Stimulated activated CD8-positive, alpha-beta memory T cell treated with anti-CD3 and anti-CD28 coated beads, Interleukin-15, amount 100 ng/mL, for 24 hours (primary cell): Measurements from ENCODE around the gene LHPP.

Experiments used
- DNase-seq: peaks from one replicate; pipeline ENCODE4 v3.0.0-alpha.2; 2020; ENCODE audit warnings: low read depth

The LHPP gene

DNA sequence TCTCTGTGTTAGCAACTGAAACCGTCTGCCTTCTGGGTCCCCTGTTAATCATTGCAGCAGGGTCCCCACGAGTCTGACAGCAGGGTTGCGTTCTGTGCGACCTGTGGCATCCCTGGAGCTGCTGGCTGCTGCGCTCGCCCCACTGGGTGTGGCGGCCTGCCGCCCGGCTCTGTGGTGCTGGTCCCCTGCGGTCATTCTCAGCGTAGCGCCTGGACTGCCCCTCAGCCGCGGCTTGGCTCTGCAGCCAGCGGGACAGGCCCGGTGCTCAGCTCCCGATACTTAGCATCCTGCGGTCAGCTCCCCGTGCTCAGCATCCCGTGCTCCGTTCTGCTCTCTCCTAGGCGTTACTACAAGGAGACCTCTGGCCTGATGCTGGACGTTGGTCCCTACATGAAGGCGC is 35.0 kb downstream of the LHPP start:
- no peak for DNase-seq

DNA sequence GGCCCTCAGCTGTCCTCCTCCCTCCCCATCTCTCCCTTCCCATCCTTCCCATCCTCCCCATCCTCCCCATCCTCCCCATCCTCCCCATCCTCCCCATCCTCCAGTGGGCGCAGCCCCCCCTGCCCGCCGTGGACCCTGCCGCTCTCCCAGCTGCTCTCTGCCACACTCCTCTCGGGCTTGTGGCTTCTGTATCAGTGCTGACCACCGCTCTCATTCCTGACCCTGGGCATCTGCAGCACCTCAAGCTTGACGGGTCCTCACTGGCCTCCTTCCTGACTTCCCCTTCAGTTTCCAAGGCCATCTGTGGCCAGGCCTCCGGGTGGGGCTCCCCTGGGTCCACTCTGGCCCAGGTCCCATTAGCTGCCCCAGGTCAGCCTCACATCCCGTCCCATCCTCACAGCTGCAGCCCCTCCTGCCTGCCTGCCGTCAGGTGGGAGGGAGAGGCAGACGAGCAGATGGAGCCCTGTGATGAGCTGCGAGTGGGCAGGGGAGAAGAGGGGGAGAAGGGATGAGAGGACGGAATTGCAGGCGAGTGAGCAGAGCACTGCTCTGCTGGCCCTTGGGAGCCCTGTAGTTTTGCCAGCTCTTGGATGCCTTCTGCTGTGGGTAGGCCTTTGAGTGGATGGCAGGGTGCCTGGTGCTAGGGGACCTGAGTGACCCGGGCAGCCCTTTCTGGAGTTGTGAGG is 35.7 kb downstream of the LHPP start:
- no peak for DNase-seq

DNA sequence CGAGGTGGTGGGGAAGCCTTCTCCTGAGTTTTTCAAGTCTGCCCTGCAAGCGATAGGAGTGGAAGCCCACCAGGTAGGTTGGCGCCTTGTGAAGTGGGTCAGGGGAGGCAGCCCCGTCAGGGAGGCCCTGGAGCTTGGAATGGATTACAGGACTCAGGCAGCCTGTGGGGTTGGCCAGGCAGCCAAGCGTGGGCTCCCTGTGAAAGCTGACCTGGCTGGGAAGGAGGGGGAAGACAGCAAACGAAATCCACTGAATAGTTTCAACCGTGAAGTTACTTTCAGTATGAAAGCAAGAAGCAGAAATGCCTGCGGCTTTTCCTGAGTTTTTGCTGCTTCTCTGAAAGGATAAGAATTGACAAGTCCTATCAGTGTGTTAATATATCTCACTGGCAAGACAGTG is 36.4 kb downstream of the LHPP start:
- no peak for DNase-seq

DNA sequence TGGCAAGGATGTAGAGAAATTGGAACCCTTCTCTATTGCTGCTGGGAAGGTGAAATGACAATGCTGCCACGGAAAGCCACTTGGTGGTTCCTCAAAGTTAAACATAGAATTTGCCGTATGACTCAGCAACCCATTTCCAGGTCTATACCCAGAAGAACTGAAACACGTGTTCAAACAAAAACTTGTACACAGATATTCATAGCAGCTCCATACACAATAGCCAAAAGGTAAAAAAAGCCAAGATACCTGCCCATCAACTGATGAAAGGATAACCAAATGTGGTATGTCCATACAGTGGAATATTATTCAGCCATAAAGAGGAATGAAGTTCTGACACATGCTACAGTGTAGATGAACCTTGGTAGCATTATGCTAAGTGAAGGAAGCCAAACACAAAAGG is 39.1 kb downstream of the LHPP start:
- no peak for DNase-seq

DNA sequence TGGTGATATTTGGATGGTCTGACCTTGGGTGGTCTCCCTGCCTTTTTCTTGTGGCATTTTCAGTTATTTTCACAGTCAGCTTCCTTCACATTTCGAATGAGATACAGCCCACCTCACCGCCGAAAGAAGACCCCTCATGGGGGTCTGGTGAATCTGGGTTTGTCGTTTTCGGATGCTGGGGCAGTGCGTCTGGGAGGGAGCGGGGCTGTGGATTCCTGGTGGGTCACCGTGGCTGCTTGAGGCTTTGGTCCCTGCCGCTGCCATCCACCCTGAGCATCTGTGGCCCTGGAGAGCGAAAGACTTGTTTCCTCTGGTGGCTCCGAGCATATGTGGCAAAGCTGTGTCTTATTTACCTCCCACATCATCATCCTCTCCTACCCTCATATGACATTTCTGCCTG is 43.1 kb downstream of the LHPP start:
- no peak for DNase-seq

GRCh38 chr10:124505279-124505678 is 43.7 kb downstream of the LHPP start:
- no peak for DNase-seq

DNA sequence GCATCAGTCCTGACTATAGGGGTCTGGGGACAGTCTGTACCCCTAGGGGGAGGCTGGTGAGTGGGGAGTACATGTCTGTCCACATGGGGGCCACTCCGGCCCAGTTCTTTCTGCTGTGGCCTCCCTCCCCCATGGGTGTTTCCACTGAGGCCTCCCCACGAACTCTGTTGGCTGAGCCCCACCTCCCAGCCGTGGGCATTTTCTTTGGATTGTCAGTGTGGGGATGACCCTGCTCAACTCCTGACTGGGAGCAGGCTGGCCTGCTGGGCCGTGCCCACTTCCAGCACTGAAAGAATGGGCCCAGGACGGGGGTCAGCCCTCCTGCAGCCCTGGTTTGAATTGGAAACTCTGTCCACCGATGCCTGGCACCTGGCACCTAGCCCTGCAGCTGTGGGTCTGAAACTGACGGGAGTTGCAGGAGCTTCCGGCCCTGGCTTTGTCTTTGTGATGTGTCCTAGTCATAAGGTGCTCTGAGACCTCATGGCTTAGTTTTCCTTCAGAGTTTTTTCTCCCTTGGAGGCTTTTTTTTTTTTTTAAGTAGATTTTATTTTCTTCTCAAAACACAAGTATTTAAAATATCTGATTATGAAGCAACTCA is 46.5 kb downstream of the LHPP start:
- no peak for DNase-seq

DNA sequence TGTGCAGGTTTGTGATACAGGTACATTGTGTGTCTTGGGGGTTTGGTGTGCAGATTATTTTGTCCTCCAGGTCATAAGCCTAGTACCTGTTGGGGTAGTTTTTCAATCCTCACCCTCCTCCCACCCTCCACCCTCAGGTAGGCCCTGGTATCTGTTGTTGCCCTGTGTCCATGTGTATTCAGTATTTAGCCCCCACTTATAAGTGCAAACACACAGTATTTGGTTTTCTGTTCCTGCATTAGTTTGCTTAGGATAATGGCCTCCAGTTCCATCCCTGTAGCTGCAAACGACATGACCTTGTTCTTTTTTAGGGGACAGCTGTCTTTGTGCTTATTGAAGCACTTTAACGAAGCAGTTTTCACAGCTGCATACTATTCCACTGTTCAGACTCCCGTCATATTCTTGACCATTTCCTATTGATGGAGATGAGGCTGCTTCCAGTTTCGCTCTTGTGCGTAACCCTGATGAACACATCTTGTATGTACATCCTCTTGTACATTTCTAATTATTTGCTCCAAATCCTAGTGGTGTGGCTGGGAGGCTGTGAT is 47.4 kb downstream of the LHPP start:
- no peak for DNase-seq

DNA sequence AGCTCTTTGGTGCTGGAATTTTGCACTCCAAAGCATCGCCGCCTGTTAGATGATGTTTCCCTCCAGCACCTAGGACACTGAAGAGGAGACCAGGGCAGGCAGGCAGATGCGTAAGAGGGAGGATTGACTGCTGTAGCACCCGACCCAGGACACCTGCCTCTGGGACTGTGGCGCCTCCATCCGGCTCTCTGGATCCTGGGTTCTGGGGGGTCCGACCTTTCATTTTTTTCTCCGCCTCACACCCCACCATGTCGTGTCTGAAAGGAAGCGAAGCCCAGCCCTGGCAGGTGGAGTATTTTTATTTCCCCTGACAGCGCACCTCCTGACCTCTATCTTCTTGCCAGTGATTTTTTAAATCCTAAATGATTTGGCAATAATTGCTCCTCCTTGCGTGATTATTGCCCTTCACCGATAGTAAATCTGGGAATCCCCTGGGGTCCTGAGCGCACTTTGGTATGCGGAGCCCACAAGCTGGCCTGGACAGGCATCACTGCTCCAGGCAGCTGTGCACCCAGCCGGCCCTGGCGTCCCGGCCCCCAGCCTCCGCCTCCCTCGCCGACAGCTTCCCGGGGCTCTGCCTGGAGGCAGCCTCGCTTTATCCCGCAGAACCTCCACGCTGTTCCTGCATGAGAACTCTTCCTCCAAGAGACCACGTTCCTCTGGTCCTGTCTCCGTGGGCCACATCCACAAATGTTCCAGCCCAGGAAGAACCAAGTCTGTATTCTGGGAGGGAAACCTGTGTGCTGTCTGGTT is 48.4 kb downstream of the LHPP start:
- no peak for DNase-seq

DNA sequence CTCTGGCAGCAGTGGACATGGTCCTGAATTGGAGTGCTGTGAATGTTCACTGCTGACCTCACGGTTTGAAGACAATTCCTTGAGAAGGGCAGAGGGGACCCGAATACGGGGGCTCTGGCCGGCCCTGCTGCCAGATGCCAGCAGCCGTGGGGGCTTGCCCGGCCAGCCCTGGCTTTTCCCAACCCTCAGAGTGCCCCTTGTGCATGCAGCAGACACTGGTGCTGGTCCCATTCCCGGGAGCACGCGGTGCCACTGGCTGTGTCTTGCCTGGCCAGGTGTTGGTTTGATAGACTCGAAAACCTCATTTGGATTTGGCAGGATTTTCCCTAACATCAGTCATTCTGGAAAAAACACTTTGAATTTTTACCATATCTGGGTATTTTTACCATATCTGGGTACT is 49.1 kb downstream of the LHPP start:
- DNase-seq = no peak

DNA sequence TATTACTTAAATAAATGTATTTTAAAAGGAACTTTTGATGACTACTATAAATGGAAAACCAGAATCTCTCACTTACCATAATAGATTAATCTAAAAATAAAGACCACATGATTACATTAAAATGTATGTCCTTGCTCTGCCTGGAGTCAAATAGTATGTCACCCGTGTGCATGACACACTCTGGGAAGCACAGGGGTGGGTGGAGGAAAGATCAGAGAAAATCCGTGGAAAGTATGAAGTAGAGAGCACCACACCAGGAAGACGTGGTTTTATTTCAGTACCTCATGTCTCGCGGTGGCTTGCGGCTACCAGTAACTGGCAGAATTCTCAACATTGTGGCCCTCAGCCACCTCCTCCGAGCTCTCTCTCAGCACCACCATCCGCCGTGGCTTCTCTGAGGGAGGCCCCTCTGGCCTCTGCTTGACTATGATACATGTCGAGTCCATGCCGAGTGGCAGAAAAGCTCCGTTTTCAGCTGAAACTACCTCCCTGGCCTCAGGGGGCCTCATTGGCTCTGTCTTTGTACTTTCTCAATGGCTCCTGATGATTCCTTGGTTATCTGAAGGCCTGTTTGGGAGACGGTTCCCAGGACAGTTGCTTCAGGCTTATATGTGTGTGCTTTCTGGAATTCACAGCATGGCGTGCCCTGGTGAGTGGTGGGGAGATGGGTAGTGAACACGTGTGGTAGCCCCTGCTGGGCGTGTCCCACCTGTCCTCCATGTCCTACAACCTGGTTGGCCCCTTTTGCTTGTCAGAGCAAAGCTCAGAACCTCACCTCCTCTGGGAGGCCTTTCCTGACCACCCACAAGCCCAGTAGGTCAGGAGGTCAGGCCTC is 49.8 kb downstream of the LHPP start:
- DNase-seq = no peak

GRCh38 chr10:124512040-124512428 is 50.4 kb downstream of the LHPP start:
- DNase-seq = no peak

DNA sequence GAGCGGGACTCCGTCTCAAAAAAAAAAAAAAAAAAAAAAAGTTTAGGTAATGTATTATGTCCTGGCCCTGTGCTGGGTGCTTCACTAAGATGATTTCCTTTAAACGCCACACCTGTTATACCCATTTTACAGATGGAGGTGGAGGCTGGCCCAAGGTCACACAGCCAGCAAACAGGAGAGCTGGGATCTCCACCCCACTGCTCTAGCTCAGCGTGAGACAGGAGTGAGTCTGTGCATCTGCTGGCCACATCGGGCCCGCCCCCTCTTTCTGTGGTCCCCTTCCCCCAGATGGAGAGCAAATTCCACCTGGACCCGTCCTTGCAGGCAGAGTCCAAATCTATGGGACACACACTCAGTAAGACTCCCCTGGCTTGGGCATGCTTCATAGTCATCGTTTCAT is 51.0 kb downstream of the LHPP start:
- no peak for DNase-seq

DNA sequence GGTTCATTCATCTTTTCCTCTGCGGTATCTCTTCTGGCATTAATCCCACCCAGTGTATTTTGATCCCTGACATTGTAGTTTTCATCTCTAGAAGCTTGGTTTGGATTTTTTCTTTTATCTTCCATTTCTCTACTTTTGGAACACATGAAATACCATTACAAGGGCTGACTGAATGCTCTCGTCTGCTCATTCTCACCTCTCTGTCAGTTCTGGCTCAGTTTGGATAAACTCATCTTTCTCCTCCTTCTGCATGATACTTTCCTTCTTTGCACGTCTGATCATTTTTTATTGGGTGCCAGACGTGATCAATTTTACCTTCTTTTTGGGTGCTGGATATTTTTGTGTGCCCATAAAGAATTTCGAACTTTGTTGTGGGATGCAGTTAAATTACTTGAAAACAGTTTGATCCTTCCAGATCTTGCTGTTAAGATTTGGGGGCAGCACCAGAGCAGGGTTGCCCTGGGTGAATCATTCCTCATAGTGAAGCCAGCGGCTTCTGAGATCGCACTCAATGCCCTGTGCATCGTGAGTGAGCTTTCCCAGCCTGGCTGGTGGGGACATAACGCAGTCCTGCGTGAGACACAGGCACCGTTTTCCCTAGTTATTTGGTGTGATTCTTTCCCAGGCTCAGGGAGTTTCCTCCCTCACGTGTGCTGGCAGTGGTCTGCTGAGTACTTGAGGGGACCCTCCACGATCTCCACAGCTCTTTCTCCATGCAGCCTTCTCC is 53.8 kb downstream of the LHPP start:
- DNase-seq = no peak

DNA sequence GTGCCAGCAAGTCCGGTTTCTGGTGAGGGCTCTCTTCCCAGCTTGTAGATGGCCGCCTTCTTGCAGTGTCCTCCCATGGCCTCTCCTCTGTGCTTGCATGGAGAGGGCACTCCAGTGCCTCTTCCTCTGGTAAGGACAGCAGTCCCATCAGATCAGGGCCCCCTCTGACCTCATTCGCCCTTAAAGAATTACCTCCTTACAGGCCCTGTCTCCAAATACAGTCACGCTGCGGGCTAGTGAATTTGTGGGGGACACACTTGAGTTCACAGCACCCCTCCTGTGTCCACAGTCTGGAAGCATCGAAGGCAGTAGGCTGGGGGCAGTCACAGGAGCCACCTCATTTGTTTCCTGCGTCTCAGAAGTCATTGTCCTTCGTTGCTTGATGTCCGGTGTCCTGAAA is 54.6 kb downstream of the LHPP start:
- DNase-seq = no peak

- DNase-seq = no peak
These were observed 55.2 kb downstream of the LHPP start for GRCh38 chr10:124516746-124517397.

DNA sequence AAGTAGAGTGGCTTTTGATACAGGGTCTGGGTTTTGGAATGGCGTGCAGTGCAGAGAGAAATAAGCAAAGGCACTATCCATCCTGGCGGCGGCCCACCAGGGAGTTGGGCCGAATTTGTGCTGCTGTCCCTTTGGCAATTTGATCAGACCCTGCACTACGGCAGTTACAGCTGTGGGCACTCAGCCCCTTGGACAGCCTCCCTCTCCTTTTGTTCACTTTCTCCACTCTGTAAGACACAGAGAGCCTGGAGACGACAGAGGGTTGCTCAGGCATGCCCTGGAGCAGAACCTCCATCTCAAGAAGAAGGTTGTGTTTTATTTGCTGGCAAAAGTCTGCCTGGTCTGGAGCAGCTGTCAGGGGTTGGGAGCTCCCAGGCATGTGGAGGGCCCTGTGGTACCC is 55.8 kb downstream of the LHPP start:
- no peak for DNase-seq

GRCh38 chr10:124517931-124518330 is 56.3 kb downstream of the LHPP start:
- DNase-seq = no peak

GRCh38 chr10:124518366-124518765 is 56.7 kb downstream of the LHPP start:
- no peak for DNase-seq

- no peak for DNase-seq
These were observed 59.2 kb downstream of the LHPP start for GRCh38 chr10:124520558-124521428.
